ENCODE results near the gene SPOPL.

SPOPL gene

GRCh38 chr2:138512672-138513071 lies 11.1 kb downstream of the SPOPL start:
- TF ChIP-seq TAF1 (IDR thresholded peaks at IDR 0.05; ENCODE audit: borderline replicate concordance, insufficient read depth, low read length): no peak
- no peak for TF ChIP-seq FOXP2 (optimal IDR thresholded peaks at IDR 0.05; ENCODE audit: borderline replicate concordance, extremely low read depth, extremely low read length, insufficient read depth)

GRCh38 chr2:138514173-138514572 lies 12.6 kb downstream of the SPOPL start:
- TF ChIP-seq TAF1 (IDR thresholded peaks at IDR 0.05; ENCODE audit: borderline replicate concordance, insufficient read depth, low read length) (no peak), FOXP2 (optimal IDR thresholded peaks at IDR 0.05; ENCODE audit: borderline replicate concordance, extremely low read depth, extremely low read length, insufficient read depth) (no peak), POLR2AphosphoS5 (IDR thresholded peaks at IDR 0.05; ENCODE audit: low read depth, low read length) (no peak), REST (IDR thresholded peaks at IDR 0.05; ENCODE audit: insufficient read depth in 1 of 2, low read depth in 2 of 2, low read length in 2 of 2) (no peak), SIN3A (IDR thresholded peaks at IDR 0.05; ENCODE audit: borderline replicate concordance, insufficient read depth, low read length) (no peak)

- TF ChIP-seq SIN3A (IDR thresholded peaks at IDR 0.05; ENCODE audit: borderline replicate concordance, insufficient read depth, low read length) (no peak), TAF1 (IDR thresholded peaks at IDR 0.05; ENCODE audit: borderline replicate concordance, insufficient read depth, low read length) (no peak), REST (IDR thresholded peaks at IDR 0.05; ENCODE audit: insufficient read depth in 1 of 2, low read depth in 2 of 2, low read length in 2 of 2) (no peak), FOXP2 (optimal IDR thresholded peaks at IDR 0.05; ENCODE audit: borderline replicate concordance, extremely low read depth, extremely low read length, insufficient read depth) (no peak), POLR2AphosphoS5 (IDR thresholded peaks at IDR 0.05; ENCODE audit: low read depth, low read length) (no peak)
Measured at GRCh38 chr2:138515092-138515491, 13.5 kb downstream of the SPOPL start.

GRCh38 chr2:138516030-138516704 lies 14.6 kb downstream of the SPOPL start:
- TF ChIP-seq FOXP2 (optimal IDR thresholded peaks at IDR 0.05; ENCODE audit: borderline replicate concordance, extremely low read depth, extremely low read length, insufficient read depth): no peak
- no peak for TF ChIP-seq TAF1 (IDR thresholded peaks at IDR 0.05; ENCODE audit: borderline replicate concordance, insufficient read depth, low read length)
- no peak for TF ChIP-seq REST (IDR thresholded peaks at IDR 0.05; ENCODE audit: insufficient read depth in 1 of 2, low read depth in 2 of 2, low read length in 2 of 2)
- no peak for TF ChIP-seq POLR2AphosphoS5 (IDR thresholded peaks at IDR 0.05; ENCODE audit: low read depth, low read length)
- no peak for TF ChIP-seq SIN3A (IDR thresholded peaks at IDR 0.05; ENCODE audit: borderline replicate concordance, insufficient read depth, low read length)

GRCh38 chr2:138518860-138519259 lies 17.3 kb downstream of the SPOPL start:
- TF ChIP-seq SIN3A (IDR thresholded peaks at IDR 0.05; ENCODE audit: borderline replicate concordance, insufficient read depth, low read length) (no peak), REST (IDR thresholded peaks at IDR 0.05; ENCODE audit: insufficient read depth in 1 of 2, low read depth in 2 of 2, low read length in 2 of 2) (no peak), POLR2AphosphoS5 (IDR thresholded peaks at IDR 0.05; ENCODE audit: low read depth, low read length) (no peak), TAF1 (IDR thresholded peaks at IDR 0.05; ENCODE audit: borderline replicate concordance, insufficient read depth, low read length) (no peak)
